H9 (cell line): ENCODE data around the gene MTA2. TPM values are rescaled to one million over a fixed set of nuclear protein-coding genes. Genes with fewer than 3 reads are reported as not detected.
"Not testable (repeated sequence)": the region's sequence is repeated elsewhere in the genome, so short reads cannot be mapped to it uniquely, and the experiment has no call there.

Experiments used
- DNase-seq: peaks from one replicate; pipeline ENCODE4 v3.0.0-alpha.2; 2017
- H2AFZ ChIP-seq: one replicate; pipeline ENCODE4 v1.6.1; 2013; ENCODE audit warnings: mild to moderate bottlenecking, low read length, control low read depth, moderate library complexity
- H2AK5ac ChIP-seq: 2 replicates; pipeline ENCODE4 v1.6.1; 2013; ENCODE audit warnings: low read length, control low read depth, mixed read lengths; ENCODE audit not compliant: insufficient read length
- H2BK120ac ChIP-seq: one replicate; pipeline ENCODE4 v1.6.1; 2013; ENCODE audit warnings: low read depth, mild to moderate bottlenecking, low read length, control low read depth, inconsistent platforms; ENCODE audit not compliant: poor library complexity, severe bottlenecking
- H2BK12ac ChIP-seq: 2 replicates; pipeline ENCODE4 v1.6.1; 2013; ENCODE audit warnings: low read length, control low read depth, mixed read lengths, low read depth; ENCODE audit not compliant: insufficient read length
- H2BK15ac ChIP-seq: 2 replicates; pipeline ENCODE4 v1.6.1; 2013; ENCODE audit warnings: low read depth, low read length, control low read depth
- H2BK20ac ChIP-seq: one replicate; pipeline ENCODE4 v1.6.1; 2013; ENCODE audit warnings: low read depth, mild to moderate bottlenecking, low read length, control low read depth, inconsistent platforms; ENCODE audit not compliant: poor library complexity, severe bottlenecking
- H2BK5ac ChIP-seq: 2 replicates; pipeline ENCODE4 v1.6.1; 2013; ENCODE audit warnings: low read length, control low read depth, mixed read lengths; ENCODE audit not compliant: insufficient read length
- H3K14ac ChIP-seq: 2 replicates; pipeline ENCODE4 v1.6.1; 2013; ENCODE audit warnings: low read length, control low read depth; ENCODE audit not compliant: insufficient read depth
- H3K18ac ChIP-seq: 2 replicates; pipeline ENCODE4 v1.6.1; 2013; ENCODE audit warnings: low read depth, mild to moderate bottlenecking, mixed read lengths, low read length, control low read depth; ENCODE audit not compliant: insufficient read length
- H3K23ac ChIP-seq: 2 replicates; pipeline ENCODE4 v1.6.1; 2013; ENCODE audit warnings: low read length, control low read depth, mixed read lengths, low read depth; ENCODE audit not compliant: insufficient read length
- H3K23me2 ChIP-seq: 2 replicates; pipeline ENCODE4 v1.6.1; 2013; ENCODE audit warnings: low read depth, mild to moderate bottlenecking, mixed read lengths, low read length, control low read depth; ENCODE audit not compliant: insufficient read length, poor library complexity, severe bottlenecking
- H3K27ac ChIP-seq: 2 replicates; pipeline ENCODE4 v1.5.1; 2013; ENCODE audit warnings: low read length, control low read depth, mixed read lengths, low read depth; ENCODE audit not compliant: insufficient read length
- H3K27me3 ChIP-seq: 2 replicates; pipeline ENCODE4 v1.6.1; 2013; ENCODE audit warnings: low read length, control low read depth, inconsistent platforms; ENCODE audit not compliant: insufficient read depth
- H3K4ac ChIP-seq: 2 replicates; pipeline ENCODE4 v1.6.1; 2013; ENCODE audit warnings: low read depth, mild to moderate bottlenecking, control low read depth, inconsistent platforms, low read length, moderate library complexity
- H3K4me1 ChIP-seq: 2 replicates; pipeline ENCODE4 v1.6.1; 2013; ENCODE audit warnings: low read length, control low read depth, inconsistent platforms; ENCODE audit not compliant: insufficient read depth
- H3K4me2 ChIP-seq: 2 replicates; pipeline ENCODE4 v1.6.1; 2013; ENCODE audit warnings: low read length, control low read depth, mixed read lengths; ENCODE audit not compliant: insufficient read length, insufficient read depth
- H3K56ac ChIP-seq: 2 replicates; pipeline ENCODE4 v1.6.1; 2013; ENCODE audit warnings: low read depth, mild to moderate bottlenecking, mixed read lengths, low read length, control low read depth; ENCODE audit not compliant: insufficient read length
- H3K79me1 ChIP-seq: 2 replicates; pipeline ENCODE4 v1.6.1; 2013; ENCODE audit warnings: low read depth, mild to moderate bottlenecking, moderate library complexity, low read length, control low read depth, inconsistent platforms; ENCODE audit not compliant: insufficient read depth, poor library complexity, severe bottlenecking
- H3K79me2 ChIP-seq: 2 replicates; pipeline ENCODE4 v1.6.1; 2013; ENCODE audit warnings: low read length, control low read depth, inconsistent platforms; ENCODE audit not compliant: insufficient read depth
- H3K9ac ChIP-seq: 2 replicates; pipeline ENCODE4 v1.6.1; 2013; ENCODE audit warnings: low read length, control low read depth, mixed read lengths; ENCODE audit not compliant: insufficient read length; ENCODE audit errors: extremely low read depth
- H3K9me3 ChIP-seq: one replicate; pipeline ENCODE4 v1.6.1; 2013; ENCODE audit warnings: low read depth, low read length, inconsistent platforms; ENCODE audit not compliant: control insufficient read depth
- H3T11ph ChIP-seq: one replicate; pipeline ENCODE4 v1.6.1; 2013; ENCODE audit warnings: mild to moderate bottlenecking, low read length, control low read depth, inconsistent platforms
- H4K20me1 ChIP-seq: one replicate; pipeline ENCODE4 v1.6.1; 2013; ENCODE audit not compliant: control insufficient read depth, insufficient read length, insufficient read depth
- H4K5ac ChIP-seq: 2 replicates; pipeline ENCODE4 v1.6.1; 2013; ENCODE audit warnings: low read depth, mild to moderate bottlenecking, mixed read lengths, low read length, control low read depth; ENCODE audit not compliant: insufficient read length
- H4K8ac ChIP-seq: replicated peaks from 2 replicates; pipeline ENCODE4 v1.6.1; 2013; ENCODE audit warnings: low read length, control low read depth, mixed read lengths, low read depth; ENCODE audit not compliant: insufficient read length
- H4K91ac ChIP-seq: 2 replicates; pipeline ENCODE4 v1.6.1; 2013; ENCODE audit warnings: low read depth, mild to moderate bottlenecking, moderate library complexity, mixed read lengths, low read length, control low read depth; ENCODE audit not compliant: insufficient read length
- H3K27ac Mint-ChIP-seq, 3 experiments: 2 replicates in 2 of 3; 3 replicates in 1 of 3; pipeline ENCODE4 v1.8.0; 2020 to 2021; ENCODE audit warnings: mixed read lengths in 3 of 3, mild to moderate bottlenecking in 1 of 3, moderate library complexity in 1 of 3
- H3K27me3 Mint-ChIP-seq: 2 replicates; pipeline ENCODE4 v1.8.0; 2021; ENCODE audit warnings: low read depth, mild to moderate bottlenecking, moderate library complexity, mixed read lengths
- H3K36me3 Mint-ChIP-seq, 3 experiments: 2 replicates in 2 of 3; 3 replicates in 1 of 3; pipeline ENCODE4 v1.8.0; 2020 to 2021; ENCODE audit warnings: low read depth in 3 of 3, mixed read lengths in 3 of 3; ENCODE audit not compliant: insufficient read depth in 1 of 3
- H3K4me1 Mint-ChIP-seq, 2 experiments: 2 replicates each; pipeline ENCODE4 v1.8.0; 2020; ENCODE audit warnings: mixed read lengths in 2 of 2
- H3K4me3 Mint-ChIP-seq, 2 experiments: 2 replicates in 1 of 2; 3 replicates in 1 of 2; pipeline ENCODE4 v1.8.0; 2020 to 2021; ENCODE audit warnings: mild to moderate bottlenecking in 2 of 2, mixed read lengths in 2 of 2, moderate library complexity in 1 of 2
- H3K9me3 Mint-ChIP-seq, 2 experiments: 2 replicates in 1 of 2; 3 replicates in 1 of 2; pipeline ENCODE4 v1.8.0; 2020; ENCODE audit warnings: mild to moderate bottlenecking in 2 of 2, mixed read lengths in 2 of 2, moderate library complexity in 1 of 2
- WGBS: extraction: QIAGEN DNeasy Blood & Tissue Kit; methylation state at CpG from one replicate; pipeline ENCODE4 v1.1.7; 2013; ENCODE audit warnings: missing lambda C conversion rate, low lambda C conversion rate, mixed read lengths; ENCODE audit not compliant: insufficient read length; ENCODE audit errors: extremely low coverage; 5-methylcytosine and 5-hydroxymethylcytosine counted together
- total RNA-seq: library from RNA; stranded (reverse); gene quantifications from 2 replicates; pipeline ENCODE4 v1.2.1, GENCODE V29; 2021

The MTA2 gene
- total RNA-seq, 1 experiment from 2014 or later: 143 TPM

- H2AFZ ChIP-seq, H4K8ac ChIP-seq, H3K23ac ChIP-seq, H2BK120ac ChIP-seq, H3K79me1 ChIP-seq, H3K9me3 Mint-ChIP-seq, H3K4ac ChIP-seq, H2BK15ac ChIP-seq, H3K14ac ChIP-seq, DNase-seq, H3K27me3 ChIP-seq, H2BK12ac ChIP-seq, H4K5ac ChIP-seq, H2BK20ac ChIP-seq, H3K4me2 ChIP-seq, H2BK5ac ChIP-seq, H3K18ac ChIP-seq, H3K4me1 ChIP-seq, H3K56ac ChIP-seq, H3K27ac ChIP-seq, H3K9ac ChIP-seq, H4K91ac ChIP-seq, H3K9me3 ChIP-seq, H3T11ph ChIP-seq, H3K27me3 Mint-ChIP-seq, H4K20me1 ChIP-seq, H2AK5ac ChIP-seq: not testable (repeated sequence)
- WGBS: no CpG with 5 or more reads among the region's 5 CpGs
- peaks cover 13% of the 10 kb centered on the region for H3K23me2 ChIP-seq
- peak overlapping the region; percentile 52 to 78 (median 68); a peak in 4 of 7 replicates for H3K27ac Mint-ChIP-seq
- H3K4me1 Mint-ChIP-seq: peaks cover 42 to 44% of the 10 kb centered on the region in 2 experiments
- H3K36me3 Mint-ChIP-seq: peaks cover 65 to 79% (median 77%) of the 10 kb centered on the region in 3 experiments
- peaks cover 12% of the 10 kb centered on the region; the same call in 1 of the 2 replicates for H3K79me2 ChIP-seq
- peak overlapping the region; percentile 99 to 100 for H3K4me3 Mint-ChIP-seq
Observed at GRCh38 chr11:62570903-62571302, 30.8 kb downstream of the MTA2 start.
